A549 (cell line): Measurements from ENCODE around the gene CDH5.

ENCODE experiments used
- BHLHE40 ChIP-seq: IDR thresholded peaks from 2 replicates; pipeline ENCODE4 v1.6.1; 2012; ENCODE audit warnings: low read depth, low read length, inconsistent platforms
- EP300 ChIP-seq, 2 experiments: fragments of >200 bp; sonication (Bioruptor Twin); formaldehyde crosslinking; IDR thresholded peaks; 2 replicates in 1 of 2; 3 replicates in 1 of 2; pipeline ENCODE4 v1.6.1; 2016 to 2017
- GATA3 ChIP-seq: IDR thresholded peaks from 2 replicates; pipeline ENCODE4 v1.6.1; 2012; ENCODE audit warnings: borderline replicate concordance
- HOXB5 ChIP-seq: fragments of 250-450 bp; sonication (Bioruptor Pico); IDR thresholded peaks from 2 replicates; pipeline ENCODE4 v1.5.0; 2020; ENCODE audit warnings: mild to moderate bottlenecking, moderate library complexity
- POLR2A ChIP-seq: IDR thresholded peaks from 2 replicates; pipeline ENCODE4 v1.6.1; 2012; ENCODE audit warnings: mild to moderate bottlenecking, low read length
- RNF2 ChIP-seq: fragments of 200-600 bp; sonication (generic); IDR thresholded peaks from 2 replicates; pipeline ENCODE4 v1.6.1; 2016; ENCODE audit warnings: low read depth, mild to moderate bottlenecking, antibody characterized with exemption, moderate library complexity, borderline replicate concordance
- TF ChIP-seq, protein P1 (sequence below): fragments of >200 bp; sonication (Bioruptor Twin); formaldehyde crosslinking; IDR thresholded peaks from 3 replicates; pipeline ENCODE4 v1.5.1; 2016
- TF ChIP-seq, protein P2 (sequence below): fragments of 450-650 bp; IDR thresholded peaks from 2 replicates; pipeline ENCODE4 v1.6.1; 2014; ENCODE audit warnings: antibody characterized with exemption

DNA sequence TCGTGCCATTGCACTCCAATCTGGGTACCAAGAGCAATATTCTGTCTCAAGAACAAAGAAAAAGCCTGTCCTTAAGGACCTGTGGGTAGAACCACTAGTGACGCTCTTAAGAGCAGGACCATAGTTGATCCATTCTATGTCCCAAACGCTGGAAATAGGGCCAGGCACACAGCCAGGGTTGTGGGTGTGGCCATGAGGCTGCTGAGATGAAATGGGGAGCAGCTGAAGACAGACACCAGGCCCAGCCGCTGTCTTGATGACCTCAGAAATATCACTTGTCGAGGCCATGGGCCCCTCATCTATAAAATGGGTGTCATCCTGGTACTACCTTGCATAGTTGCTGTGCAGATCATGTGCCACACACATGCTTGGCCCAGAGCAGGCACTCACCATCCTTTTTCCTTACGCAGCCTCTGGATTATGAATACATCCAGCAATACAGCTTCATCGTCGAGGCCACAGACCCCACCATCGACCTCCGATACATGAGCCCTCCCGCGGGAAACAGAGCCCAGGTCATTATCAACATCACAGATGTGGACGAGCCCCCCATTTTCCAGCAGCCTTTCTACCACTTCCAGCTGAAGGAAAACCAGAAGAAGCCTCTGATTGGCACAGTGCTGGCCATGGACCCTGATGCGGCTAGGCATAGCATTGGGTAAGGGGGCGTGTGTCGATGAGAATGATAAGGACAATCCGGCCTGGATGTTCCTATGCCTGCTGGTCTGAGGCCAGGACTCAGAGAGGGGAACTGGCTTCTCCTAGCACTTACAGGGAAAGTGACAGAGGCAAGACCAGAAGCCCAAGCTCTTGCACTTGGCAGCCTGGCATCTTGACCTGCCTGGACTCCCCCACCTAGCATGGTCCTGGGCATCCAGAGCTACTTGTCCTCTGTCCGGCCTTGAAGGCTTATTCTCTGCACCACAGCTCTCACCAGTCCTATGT lies 25.5 kb downstream of the CDH5 start:
- TF ChIP-seq, protein P1, sequence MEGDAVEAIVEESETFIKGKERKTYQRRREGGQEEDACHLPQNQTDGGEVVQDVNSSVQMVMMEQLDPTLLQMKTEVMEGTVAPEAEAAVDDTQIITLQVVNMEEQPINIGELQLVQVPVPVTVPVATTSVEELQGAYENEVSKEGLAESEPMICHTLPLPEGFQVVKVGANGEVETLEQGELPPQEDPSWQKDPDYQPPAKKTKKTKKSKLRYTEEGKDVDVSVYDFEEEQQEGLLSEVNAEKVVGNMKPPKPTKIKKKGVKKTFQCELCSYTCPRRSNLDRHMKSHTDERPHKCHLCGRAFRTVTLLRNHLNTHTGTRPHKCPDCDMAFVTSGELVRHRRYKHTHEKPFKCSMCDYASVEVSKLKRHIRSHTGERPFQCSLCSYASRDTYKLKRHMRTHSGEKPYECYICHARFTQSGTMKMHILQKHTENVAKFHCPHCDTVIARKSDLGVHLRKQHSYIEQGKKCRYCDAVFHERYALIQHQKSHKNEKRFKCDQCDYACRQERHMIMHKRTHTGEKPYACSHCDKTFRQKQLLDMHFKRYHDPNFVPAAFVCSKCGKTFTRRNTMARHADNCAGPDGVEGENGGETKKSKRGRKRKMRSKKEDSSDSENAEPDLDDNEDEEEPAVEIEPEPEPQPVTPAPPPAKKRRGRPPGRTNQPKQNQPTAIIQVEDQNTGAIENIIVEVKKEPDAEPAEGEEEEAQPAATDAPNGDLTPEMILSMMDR: no peak
- no peak for TF ChIP-seq BHLHE40
- TF ChIP-seq, protein P2, sequence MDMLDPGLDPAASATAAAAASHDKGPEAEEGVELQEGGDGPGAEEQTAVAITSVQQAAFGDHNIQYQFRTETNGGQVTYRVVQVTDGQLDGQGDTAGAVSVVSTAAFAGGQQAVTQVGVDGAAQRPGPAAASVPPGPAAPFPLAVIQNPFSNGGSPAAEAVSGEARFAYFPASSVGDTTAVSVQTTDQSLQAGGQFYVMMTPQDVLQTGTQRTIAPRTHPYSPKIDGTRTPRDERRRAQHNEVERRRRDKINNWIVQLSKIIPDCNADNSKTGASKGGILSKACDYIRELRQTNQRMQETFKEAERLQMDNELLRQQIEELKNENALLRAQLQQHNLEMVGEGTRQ: no peak
- TF ChIP-seq POLR2A: no peak
- TF ChIP-seq GATA3: no peak
- TF ChIP-seq HOXB5: no peak
- TF ChIP-seq RNF2: no peak
- TF ChIP-seq EP300 (IDR thresholded peaks at IDR 0.05): no peak
